ENCODE measurements around the gene CITED4.

DNA sequence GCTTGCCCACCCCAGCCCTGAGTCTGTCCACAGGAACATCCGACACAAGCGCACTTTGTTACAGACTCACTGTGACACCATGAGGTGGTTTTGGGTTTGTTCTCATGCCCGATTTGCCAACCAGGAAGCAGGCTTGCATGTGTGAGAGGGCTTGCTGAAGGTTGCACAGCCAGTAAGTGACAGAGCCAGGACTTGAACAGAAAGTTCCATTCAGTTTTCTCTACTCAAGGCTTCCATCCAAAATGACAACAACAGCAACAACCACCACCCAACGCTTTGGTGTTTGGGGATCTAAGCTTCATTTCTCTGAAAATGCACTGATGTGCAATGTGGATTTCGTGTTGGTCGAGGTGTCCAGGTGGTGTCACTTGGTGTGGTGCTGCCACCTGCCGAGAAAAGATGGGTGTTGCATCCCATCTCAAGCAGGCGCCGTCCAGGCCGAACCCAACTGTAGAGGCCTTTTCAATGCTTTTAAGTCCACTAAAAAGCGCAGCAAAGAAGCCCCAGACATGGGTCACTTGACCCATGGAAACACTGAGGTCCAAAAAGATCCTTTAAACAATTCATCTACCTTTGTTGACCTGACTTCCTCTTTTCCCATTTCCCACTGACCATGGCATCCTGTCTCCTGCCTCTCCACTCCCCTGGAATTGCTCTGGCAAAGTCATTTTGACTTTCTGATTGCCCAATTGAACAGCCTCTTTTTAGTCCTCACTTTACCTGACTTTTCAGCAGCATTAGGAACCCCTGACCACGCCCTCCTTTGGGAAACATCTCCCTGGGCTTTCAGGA, 12.2 kb downstream of the CITED4 start:
- TF ChIP-seq, protein P1, sequence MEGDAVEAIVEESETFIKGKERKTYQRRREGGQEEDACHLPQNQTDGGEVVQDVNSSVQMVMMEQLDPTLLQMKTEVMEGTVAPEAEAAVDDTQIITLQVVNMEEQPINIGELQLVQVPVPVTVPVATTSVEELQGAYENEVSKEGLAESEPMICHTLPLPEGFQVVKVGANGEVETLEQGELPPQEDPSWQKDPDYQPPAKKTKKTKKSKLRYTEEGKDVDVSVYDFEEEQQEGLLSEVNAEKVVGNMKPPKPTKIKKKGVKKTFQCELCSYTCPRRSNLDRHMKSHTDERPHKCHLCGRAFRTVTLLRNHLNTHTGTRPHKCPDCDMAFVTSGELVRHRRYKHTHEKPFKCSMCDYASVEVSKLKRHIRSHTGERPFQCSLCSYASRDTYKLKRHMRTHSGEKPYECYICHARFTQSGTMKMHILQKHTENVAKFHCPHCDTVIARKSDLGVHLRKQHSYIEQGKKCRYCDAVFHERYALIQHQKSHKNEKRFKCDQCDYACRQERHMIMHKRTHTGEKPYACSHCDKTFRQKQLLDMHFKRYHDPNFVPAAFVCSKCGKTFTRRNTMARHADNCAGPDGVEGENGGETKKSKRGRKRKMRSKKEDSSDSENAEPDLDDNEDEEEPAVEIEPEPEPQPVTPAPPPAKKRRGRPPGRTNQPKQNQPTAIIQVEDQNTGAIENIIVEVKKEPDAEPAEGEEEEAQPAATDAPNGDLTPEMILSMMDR (conservative IDR thresholded peaks at IDR 0.05; ENCODE audit: low read depth, low read length), result peak; percentile 89
- TF ChIP-seq EZH2 (IDR thresholded peaks at IDR 0.05; ENCODE audit: borderline replicate concordance, low read depth, low read length, poor library complexity, severe bottlenecking), result no peak

Data from A673 (cell line).